Fibroblast of lung (primary cell): ENCODE measurements around the gene SH2D5. TPM values are rescaled to one million over a fixed set of nuclear protein-coding genes. Genes with fewer than 3 reads are reported as not detected.

Source experiments
- DNase-seq, 2 donors: peaks; one replicate each; pipeline versions ENCODE4 v3.0.0 to v3.0.0-alpha.2; 2010; ENCODE audit warnings: low read depth in 2 of 2
- H2AFZ ChIP-seq: 2 replicates; pipeline ENCODE4 v1.5.1; 2012; ENCODE audit warnings: low read length, control low read depth, inconsistent platforms
- H3K27ac ChIP-seq: 2 replicates; pipeline ENCODE4 v1.5.1; 2011; ENCODE audit warnings: low read length, control low read depth; ENCODE audit not compliant: insufficient read depth
- H3K27me3 ChIP-seq: 2 replicates; pipeline ENCODE4 v1.5.1; 2011; ENCODE audit warnings: mild to moderate bottlenecking, low read length; ENCODE audit not compliant: control insufficient read depth, insufficient read depth
- H3K36me3 ChIP-seq: 2 replicates; pipeline ENCODE4 v1.5.1; 2011; ENCODE audit warnings: low read length; ENCODE audit not compliant: control insufficient read depth, insufficient read depth
- H3K4me1 ChIP-seq: 2 replicates; pipeline ENCODE4 v1.5.1; 2011; ENCODE audit warnings: low read length; ENCODE audit not compliant: control insufficient read depth, insufficient read depth; ENCODE audit errors: extremely low read depth
- H3K4me2 ChIP-seq: 2 replicates; pipeline ENCODE4 v1.5.1; 2011; ENCODE audit warnings: low read length, control low read depth; ENCODE audit not compliant: insufficient read depth; ENCODE audit errors: extremely low read depth
- H3K4me3 ChIP-seq, 4 experiments: fragments of 200-600 bp in 1 of 4; sonication (generic) in 1 of 4; replicated peaks in 1 of 4; 2 replicates each; pipeline ENCODE4 v1.5.1; 2011 to 2016; ENCODE audit warnings: low read length in 4 of 4, low read depth in 3 of 4, mild to moderate bottlenecking in 3 of 4, control low read depth in 2 of 4, inconsistent platforms in 1 of 4, mixed read lengths in 1 of 4; ENCODE audit not compliant: insufficient read depth in 1 of 4; ENCODE audit errors: control extremely low read depth in 1 of 4
- H3K79me2 ChIP-seq: 2 replicates; pipeline ENCODE4 v1.5.1; 2012; ENCODE audit warnings: mild to moderate bottlenecking, low read length, inconsistent platforms; ENCODE audit not compliant: control insufficient read depth, insufficient read depth
- H3K9ac ChIP-seq: 2 replicates; pipeline ENCODE4 v1.5.1; 2011; ENCODE audit warnings: mild to moderate bottlenecking, low read length, control low read depth; ENCODE audit not compliant: insufficient read depth
- H3K9me3 ChIP-seq: 2 replicates; pipeline ENCODE4 v1.5.1; 2012; ENCODE audit warnings: low read depth, low read length; ENCODE audit not compliant: control insufficient read depth, insufficient read depth
- H4K20me1 ChIP-seq: 2 replicates; pipeline ENCODE4 v1.5.1; 2011; ENCODE audit warnings: low read length; ENCODE audit not compliant: control insufficient read depth, insufficient read depth; ENCODE audit errors: extremely low read depth
- EZH2 ChIP-seq: IDR thresholded peaks from 2 replicates; pipeline ENCODE4 v1.5.1; 2012; ENCODE audit warnings: low read length, control low read depth, mild to moderate bottlenecking; ENCODE audit errors: missing control alignments
- polyA plus RNA-seq, 2 donors: library from polyadenylated mRNA; depleted of rRNA in 1 of 2; stranded (reverse) in 1 of 2; unstranded in 1 of 2; fragments of >200 nt; gene quantifications; 2 replicates each; pipeline ENCODE4 v1.2.1, GENCODE V29; 2011 to 2012; ENCODE audit warnings: missing spikeins in 1 of 2
- total RNA-seq: library from RNA; depleted of rRNA; stranded (reverse); fragments of >200 nt; gene quantifications from 2 replicates; pipeline ENCODE4 v1.2.1, GENCODE V29; 2014
- TF ChIP-seq, protein P1 (sequence below), 2 donors: IDR thresholded peaks in 1 of 2; conservative IDR thresholded peaks in 1 of 2; 1 replicate in 1 of 2; 2 replicates in 1 of 2; pipeline ENCODE4 v1.5.1; 2011 to 2012; ENCODE audit warnings: low read length in 2 of 2, control low read depth in 1 of 2, inconsistent platforms in 1 of 2, low read depth in 1 of 2, mild to moderate bottlenecking in 1 of 2

Gene SH2D5
- total and polyA plus RNA-seq, 2 donors (not counting 1 experiment from before 2014, with no cell fraction given) = 3.6 to 5.0 TPM

DNA sequence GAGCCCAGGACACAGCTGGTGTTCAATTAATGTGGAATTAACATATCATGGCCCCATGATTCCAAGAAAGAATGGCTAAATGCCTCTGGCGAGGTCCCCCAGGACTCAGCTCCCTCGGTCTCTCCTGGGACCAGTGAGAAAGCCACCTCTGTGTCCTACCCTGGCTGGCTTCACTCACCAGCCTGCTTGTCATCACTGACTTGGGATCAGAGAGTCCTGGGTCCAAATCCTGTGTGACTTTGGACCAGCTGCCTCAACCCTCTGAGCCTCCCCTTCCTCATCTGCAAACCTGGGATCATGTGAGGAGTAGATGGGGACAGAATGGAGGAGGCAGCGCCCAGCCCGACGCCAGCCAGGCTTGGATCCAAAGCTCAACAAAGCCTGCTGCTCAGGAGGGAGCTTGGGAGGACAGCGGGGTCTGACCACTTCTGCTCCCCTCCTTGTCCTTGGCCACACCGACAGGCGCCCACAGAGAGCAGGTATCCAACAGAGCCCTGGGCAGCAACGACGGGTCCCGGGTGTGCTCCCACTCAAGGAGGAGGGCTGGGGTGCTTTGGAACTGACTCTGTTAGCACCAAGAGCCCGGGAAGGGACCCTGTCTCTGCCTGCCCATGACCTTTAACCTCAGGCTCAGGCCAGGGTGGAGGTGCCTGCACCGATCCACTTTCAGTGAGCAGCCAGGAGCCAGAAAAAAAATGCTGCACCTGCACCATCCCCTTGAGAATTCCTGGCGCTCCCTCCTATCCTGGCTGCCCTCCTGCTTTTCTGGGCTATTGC is 3.2 kb downstream of the SH2D5 start:
- no peak overlapping the region for H3K4me3 ChIP-seq
- H3K36me3 ChIP-seq = no peaks in the 10 kb centered on the region
- TF ChIP-seq, protein P1, sequence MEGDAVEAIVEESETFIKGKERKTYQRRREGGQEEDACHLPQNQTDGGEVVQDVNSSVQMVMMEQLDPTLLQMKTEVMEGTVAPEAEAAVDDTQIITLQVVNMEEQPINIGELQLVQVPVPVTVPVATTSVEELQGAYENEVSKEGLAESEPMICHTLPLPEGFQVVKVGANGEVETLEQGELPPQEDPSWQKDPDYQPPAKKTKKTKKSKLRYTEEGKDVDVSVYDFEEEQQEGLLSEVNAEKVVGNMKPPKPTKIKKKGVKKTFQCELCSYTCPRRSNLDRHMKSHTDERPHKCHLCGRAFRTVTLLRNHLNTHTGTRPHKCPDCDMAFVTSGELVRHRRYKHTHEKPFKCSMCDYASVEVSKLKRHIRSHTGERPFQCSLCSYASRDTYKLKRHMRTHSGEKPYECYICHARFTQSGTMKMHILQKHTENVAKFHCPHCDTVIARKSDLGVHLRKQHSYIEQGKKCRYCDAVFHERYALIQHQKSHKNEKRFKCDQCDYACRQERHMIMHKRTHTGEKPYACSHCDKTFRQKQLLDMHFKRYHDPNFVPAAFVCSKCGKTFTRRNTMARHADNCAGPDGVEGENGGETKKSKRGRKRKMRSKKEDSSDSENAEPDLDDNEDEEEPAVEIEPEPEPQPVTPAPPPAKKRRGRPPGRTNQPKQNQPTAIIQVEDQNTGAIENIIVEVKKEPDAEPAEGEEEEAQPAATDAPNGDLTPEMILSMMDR (conservative IDR thresholded peaks at IDR 0.05 in 1 of 2, IDR thresholded peaks at IDR 0.05 in 1 of 2; ENCODE audit: low read depth in 1 of 2, low read length in 2 of 2) = no peak
- TF ChIP-seq EZH2 = no peak
- no peaks in the 10 kb centered on the region for H3K27me3 ChIP-seq
- H3K27ac ChIP-seq = no peak overlapping the region
- H3K9me3 ChIP-seq = no peaks in the 10 kb centered on the region
- H3K4me2 ChIP-seq = no peak overlapping the region
- no peaks in the 10 kb centered on the region for H4K20me1 ChIP-seq
- H3K4me1 ChIP-seq = peaks cover 15% of the 10 kb centered on the region
- H2AFZ ChIP-seq = no peak overlapping the region
- no peak overlapping the region for H3K9ac ChIP-seq
- no peak for DNase-seq
- H3K79me2 ChIP-seq = no peaks in the 10 kb centered on the region

DNA sequence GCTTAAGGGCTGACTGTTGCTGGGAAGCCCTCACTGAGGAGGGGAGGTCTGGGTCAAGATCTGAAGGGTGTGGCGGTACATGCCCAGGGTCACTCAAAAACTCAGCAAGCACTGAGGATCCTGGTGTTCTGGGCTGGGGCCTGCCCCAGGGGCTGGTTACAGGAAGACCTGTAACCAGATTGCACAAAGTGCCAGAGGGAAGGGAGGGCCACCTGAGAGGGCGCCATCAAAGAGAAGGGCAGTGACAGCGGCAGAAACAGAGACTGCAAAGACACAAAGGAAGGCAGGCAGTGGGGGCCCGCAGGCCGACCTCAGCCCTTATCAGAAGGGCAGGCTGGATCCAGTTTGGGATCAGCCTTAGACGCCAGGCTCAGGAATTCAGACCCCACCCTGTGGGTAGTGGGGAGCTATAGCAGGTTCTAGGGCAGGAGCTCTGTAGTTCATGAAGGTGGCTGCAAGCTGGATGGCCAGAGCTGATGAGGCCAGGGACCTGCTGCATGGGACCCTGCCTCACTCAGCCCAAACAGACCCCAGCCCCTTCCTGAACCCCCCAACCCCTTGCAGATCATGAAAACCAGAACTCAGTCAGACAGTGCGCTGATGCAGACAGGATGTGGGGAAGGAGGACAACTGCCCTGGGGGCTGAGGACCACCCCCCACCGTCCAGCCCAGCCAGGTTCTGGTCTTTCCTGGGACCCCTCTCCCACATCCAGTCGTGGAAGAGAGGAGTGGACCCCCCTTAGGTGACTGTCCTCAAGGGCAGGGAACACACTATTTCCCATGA is 3.9 kb downstream of the SH2D5 start:
- Histone ChIP-seq H3K4me1 (peaks cover 13% of the 10 kb centered on the region), H3K79me2 (no peaks in the 10 kb centered on the region), H3K27ac (no peak overlapping the region), H3K9me3 (no peaks in the 10 kb centered on the region), H2AFZ (no peak overlapping the region), H3K27me3 (no peaks in the 10 kb centered on the region), H3K36me3 (peaks cover 1% of the 10 kb centered on the region), H3K4me3 (no peak overlapping the region), H3K9ac (no peak overlapping the region), H3K4me2 (no peak overlapping the region), H4K20me1 (no peaks in the 10 kb centered on the region)
- no peak for DNase-seq
- TF ChIP-seq, protein P1 (conservative IDR thresholded peaks at IDR 0.05 in 1 of 2, IDR thresholded peaks at IDR 0.05 in 1 of 2; ENCODE audit: low read depth in 1 of 2, low read length in 2 of 2) = no peak
- TF ChIP-seq EZH2 = no peak

DNA sequence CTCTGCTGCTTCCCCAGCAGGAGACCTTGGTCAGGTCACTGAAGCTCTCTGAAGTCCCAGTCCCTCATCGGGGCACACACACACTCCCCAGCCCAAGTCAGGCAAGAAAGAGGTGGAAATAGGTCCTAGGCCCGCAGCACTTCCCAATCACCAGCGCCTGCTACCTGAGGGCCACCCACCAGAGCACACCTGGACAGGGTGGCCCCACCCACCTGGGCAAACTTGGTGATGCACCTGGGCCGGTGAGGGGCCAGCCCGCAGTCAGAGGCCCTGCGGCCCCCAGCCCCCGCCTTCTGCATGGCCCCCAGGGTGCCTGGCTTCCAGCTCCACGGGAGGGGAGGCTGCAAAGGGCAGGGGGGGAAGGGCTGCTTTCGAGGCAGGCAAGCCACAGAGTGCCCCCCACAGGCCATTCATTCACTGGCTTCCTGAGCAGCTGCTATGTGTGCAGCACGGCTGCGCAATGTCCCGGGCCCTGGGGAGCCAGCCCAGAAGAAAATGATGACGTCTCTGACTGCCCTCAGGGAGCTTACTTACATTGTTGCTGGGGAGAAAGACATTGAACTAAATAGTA is 4.7 kb downstream of the SH2D5 start:
- Histone ChIP-seq H3K9ac (no peak overlapping the region), H3K4me3 (no peak overlapping the region), H3K4me1 (peaks cover 8% of the 10 kb centered on the region), H2AFZ (no peak overlapping the region), H3K79me2 (no peaks in the 10 kb centered on the region), H3K36me3 (peaks cover 1% of the 10 kb centered on the region), H4K20me1 (no peaks in the 10 kb centered on the region), H3K27me3 (no peaks in the 10 kb centered on the region), H3K9me3 (no peaks in the 10 kb centered on the region), H3K4me2 (no peak overlapping the region), H3K27ac (no peak overlapping the region)
- DNase-seq = no peak
- no peak for TF ChIP-seq EZH2
- TF ChIP-seq, protein P1 (conservative IDR thresholded peaks at IDR 0.05 in 1 of 2, IDR thresholded peaks at IDR 0.05 in 1 of 2; ENCODE audit: low read depth in 1 of 2, low read length in 2 of 2) = peak in 1 of 2 donors; percentile 14
